ENCODE results near the gene CNKSR1.
"Not testable (repeated sequence)": the region's sequence is repeated elsewhere in the genome, so short reads cannot be mapped to it uniquely, and the experiment has no call there.

CNKSR1 gene

DNA sequence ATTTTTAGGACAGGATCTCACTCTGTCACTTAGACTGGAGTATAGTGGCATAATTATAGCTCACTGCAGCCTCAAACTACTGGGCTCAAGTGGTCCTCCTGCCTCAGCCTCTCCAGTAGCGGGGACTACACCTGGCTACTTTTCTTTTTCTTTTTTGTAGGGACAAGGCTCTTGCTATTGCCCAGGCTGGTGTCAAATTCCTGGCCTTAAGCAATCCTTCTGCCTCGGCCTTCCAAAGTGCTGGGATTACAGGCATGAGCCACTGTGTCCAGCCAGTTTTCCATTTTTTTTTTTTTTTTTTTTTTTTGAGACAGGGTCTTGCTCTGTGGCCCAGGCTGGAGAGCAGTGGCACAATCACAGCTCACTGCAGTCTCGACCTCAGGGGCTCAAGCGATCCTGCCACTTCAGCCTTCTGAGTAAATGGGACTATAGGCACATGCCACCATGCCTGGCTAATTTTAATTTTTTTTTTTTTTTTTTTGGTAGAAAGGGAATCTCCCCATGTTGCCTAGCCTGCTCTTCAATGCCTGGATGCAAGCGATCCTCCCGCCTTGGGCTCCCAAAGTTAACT, 36.1 kb downstream of the CNKSR1 start:
- H3K27ac ChIP-seq (ENCODE audit: low read depth, low read length) = no peak overlapping the region
- no peaks in the 10 kb centered on the region for H3K27me3 ChIP-seq (ENCODE audit: control insufficient read depth, insufficient read depth, low read length)
- no peaks in the 10 kb centered on the region for H3K4me1 ChIP-seq (ENCODE audit: control insufficient read depth, insufficient read depth, low read length)
- no peaks in the 10 kb centered on the region for H3K36me3 ChIP-seq (ENCODE audit: control insufficient read depth, insufficient read depth, low read length)
- H3K9ac ChIP-seq (ENCODE audit: low read depth, low read length) = no peak overlapping the region
- no peaks in the 10 kb centered on the region for H3K9me3 ChIP-seq (ENCODE audit: control insufficient read depth, insufficient read depth, low read length)
- no peak overlapping the region for H3K4me3 ChIP-seq (ENCODE audit: low read depth, low read length)

DNA sequence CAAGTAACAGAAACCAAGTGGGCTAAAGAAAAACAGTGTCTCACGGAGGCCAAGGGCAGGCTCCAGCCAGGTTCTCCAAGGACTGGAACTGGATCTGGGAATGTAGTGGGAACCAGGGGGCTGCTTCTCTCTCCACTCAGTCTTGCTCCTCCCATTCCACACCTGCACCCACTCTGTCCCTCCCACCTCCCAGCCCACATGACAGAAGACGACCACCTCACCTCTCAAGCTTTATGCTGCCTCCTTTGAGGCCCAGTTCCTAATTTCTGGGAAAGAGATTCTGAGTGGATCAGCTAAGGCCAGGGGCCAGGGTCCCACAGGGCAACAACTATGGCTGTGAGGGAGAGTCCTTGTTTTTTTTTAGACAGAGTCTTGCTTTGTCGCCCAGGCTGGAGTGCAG, 38.0 kb downstream of the CNKSR1 start:
- H3K36me3 ChIP-seq (ENCODE audit: control insufficient read depth, insufficient read depth, low read length) = no peaks in the 10 kb centered on the region

DNA sequence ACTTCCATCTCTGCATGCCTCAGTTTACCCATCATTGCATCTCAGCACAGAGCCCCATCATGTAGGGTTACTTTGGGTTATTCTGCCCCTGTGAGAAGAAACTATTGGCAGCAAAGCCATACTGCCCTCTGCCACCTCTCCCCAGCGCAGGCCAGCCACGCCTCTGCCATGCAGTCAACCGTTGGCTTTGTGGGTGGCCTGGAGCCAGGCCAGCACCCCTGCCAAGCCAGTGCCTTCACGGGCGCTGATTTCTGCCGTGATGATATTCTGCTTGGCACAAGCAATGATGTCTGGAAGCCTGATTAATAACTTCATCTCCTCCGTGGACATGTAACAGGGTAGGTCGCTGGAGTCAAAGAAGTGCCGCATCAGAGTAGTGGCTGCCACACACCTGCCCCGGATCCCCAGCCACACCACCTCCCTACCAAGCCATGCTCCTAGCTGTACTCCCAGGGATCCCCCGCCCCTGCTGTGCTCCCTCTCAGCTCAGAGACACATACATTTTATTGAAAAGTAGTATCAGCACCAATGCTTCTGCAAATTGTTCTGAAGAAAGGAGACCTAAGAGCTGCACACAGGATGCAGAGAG, 41.7 kb downstream of the CNKSR1 start:
- H3K9me3 ChIP-seq (ENCODE audit: control insufficient read depth, insufficient read depth, low read length) = no peaks in the 10 kb centered on the region
- no peak overlapping the region for H3K9ac ChIP-seq (ENCODE audit: low read depth, low read length)
- no peaks in the 10 kb centered on the region for H3K36me3 ChIP-seq (ENCODE audit: control insufficient read depth, insufficient read depth, low read length)
- no peak overlapping the region for H3K4me3 ChIP-seq (ENCODE audit: low read depth, low read length)
- no peak overlapping the region for H3K27ac ChIP-seq (ENCODE audit: low read depth, low read length)
- H3K4me1 ChIP-seq (ENCODE audit: control insufficient read depth, insufficient read depth, low read length) = peaks cover 7% of the 10 kb centered on the region; the same call in 1 of the 2 replicates
- peaks cover 41% of the 10 kb centered on the region for H3K27me3 ChIP-seq (ENCODE audit: control insufficient read depth, insufficient read depth, low read length)

More for the DNA sequence above, 38.0 kb downstream of the CNKSR1 start:
- Histone ChIP-seq H3K4me3 (ENCODE audit: low read depth, low read length) (no peak overlapping the region), H3K27ac (ENCODE audit: low read depth, low read length) (no peak overlapping the region), H3K9ac (ENCODE audit: low read depth, low read length) (no peak overlapping the region), H3K27me3 (ENCODE audit: control insufficient read depth, insufficient read depth, low read length) (peaks cover 6% of the 10 kb centered on the region), H3K4me1 (ENCODE audit: control insufficient read depth, insufficient read depth, low read length) (peaks cover 3% of the 10 kb centered on the region; the same call in 1 of the 2 replicates), H3K9me3 (ENCODE audit: control insufficient read depth, insufficient read depth, low read length) (no peaks in the 10 kb centered on the region)

DNA sequence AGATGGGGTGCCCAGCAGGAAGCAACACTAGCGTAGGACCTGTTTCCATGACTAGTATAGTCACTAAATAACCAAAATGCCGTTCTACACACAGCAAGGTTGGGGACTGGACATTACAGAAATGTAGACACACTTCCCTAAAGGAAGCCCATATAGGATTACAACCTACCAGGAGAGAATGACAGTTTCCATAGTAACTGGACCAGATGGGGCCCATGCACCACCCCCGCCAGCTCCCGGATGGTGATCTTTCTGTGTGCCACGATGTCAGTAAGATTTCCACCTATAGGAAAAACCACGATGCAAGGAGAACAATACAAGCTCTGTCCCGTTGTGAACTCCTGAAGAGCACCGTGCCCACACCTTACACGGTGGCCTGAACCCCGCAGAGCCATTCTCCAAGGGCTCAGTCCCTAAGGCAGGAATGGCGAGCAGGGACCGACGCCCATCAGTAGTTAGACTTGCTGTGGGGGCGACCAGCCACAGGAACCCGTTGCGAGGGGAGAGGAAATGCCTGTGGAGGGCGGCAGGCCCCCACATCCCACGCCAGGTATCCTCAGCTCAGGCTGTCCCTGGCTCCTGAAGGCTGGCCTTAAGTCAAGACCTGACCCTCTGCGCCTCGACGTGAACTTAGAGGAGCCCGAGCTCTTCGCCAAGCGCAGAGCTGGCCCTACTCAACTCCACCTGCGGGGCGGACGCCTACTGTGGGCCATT, 43.1 kb downstream of the CNKSR1 start:
- Histone ChIP-seq H3K9me3 (ENCODE audit: control insufficient read depth, insufficient read depth, low read length) (no peaks in the 10 kb centered on the region), H3K4me1 (ENCODE audit: control insufficient read depth, insufficient read depth, low read length) (peaks cover 7% of the 10 kb centered on the region; the same call in 1 of the 2 replicates), H3K27me3 (ENCODE audit: control insufficient read depth, insufficient read depth, low read length) (peaks cover 53% of the 10 kb centered on the region), H3K27ac (ENCODE audit: low read depth, low read length) (no peak overlapping the region), H3K4me3 (ENCODE audit: low read depth, low read length) (no peak overlapping the region), H3K9ac (ENCODE audit: low read depth, low read length) (no peak overlapping the region), H3K36me3 (ENCODE audit: control insufficient read depth, insufficient read depth, low read length) (no peaks in the 10 kb centered on the region)

DNA sequence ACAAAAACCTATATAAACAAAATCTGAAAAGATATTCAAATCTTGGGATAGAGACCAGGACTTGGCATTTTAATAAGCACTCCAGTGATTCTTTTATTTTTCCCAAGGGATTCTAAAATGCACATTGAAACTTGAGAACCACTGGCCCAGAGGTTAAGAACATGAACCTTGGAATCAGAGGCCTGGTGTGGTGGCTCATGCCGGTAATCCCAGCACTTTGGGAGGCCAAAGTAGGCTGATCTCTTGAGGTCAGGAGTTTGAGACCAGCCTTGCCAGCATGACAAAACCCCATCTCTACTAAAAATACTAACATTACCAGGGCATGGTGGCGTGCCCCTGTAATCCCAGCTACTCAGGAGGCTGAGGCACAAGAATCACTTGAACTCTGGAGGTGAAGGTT, 43.8 kb downstream of the CNKSR1 start:
- H3K4me1 ChIP-seq (ENCODE audit: control insufficient read depth, insufficient read depth, low read length) = peaks cover 7% of the 10 kb centered on the region; the same call in 1 of the 2 replicates
- peaks cover 61% of the 10 kb centered on the region for H3K27me3 ChIP-seq (ENCODE audit: control insufficient read depth, insufficient read depth, low read length)
- no peak overlapping the region for H3K9ac ChIP-seq (ENCODE audit: low read depth, low read length)

DNA sequence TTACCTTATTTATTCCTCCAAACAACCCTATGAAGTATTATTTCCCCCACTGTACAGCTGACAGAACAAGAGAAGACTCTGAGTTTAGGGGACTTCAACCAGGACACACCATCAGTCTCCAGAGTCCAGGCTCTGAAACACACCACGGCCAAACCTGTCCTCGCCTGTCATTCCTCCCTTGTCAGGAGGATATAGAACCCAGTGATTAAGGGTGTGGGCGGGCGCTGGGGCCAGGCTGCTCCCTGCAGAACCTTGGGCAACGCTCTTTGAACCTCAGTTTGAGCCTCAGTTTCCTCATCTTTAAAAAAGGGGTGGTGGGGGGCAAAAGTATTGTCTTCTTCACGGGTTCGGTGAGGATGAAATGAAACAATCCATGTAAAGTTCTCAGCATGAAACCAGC, 47.3 kb downstream of the CNKSR1 start:
- Histone ChIP-seq H3K4me3 (ENCODE audit: low read depth, low read length) (no peak overlapping the region), H3K27ac (ENCODE audit: low read depth, low read length) (no peak overlapping the region), H3K9ac (ENCODE audit: low read depth, low read length) (no peak overlapping the region), H3K36me3 (ENCODE audit: control insufficient read depth, insufficient read depth, low read length) (no peaks in the 10 kb centered on the region), H3K4me1 (ENCODE audit: control insufficient read depth, insufficient read depth, low read length) (peaks cover 7% of the 10 kb centered on the region; the same call in 1 of the 2 replicates), H3K9me3 (ENCODE audit: control insufficient read depth, insufficient read depth, low read length) (no peaks in the 10 kb centered on the region), H3K27me3 (ENCODE audit: control insufficient read depth, insufficient read depth, low read length) (peaks cover 75% of the 10 kb centered on the region)

More for the DNA sequence above, 43.8 kb downstream of the CNKSR1 start:
- no peaks in the 10 kb centered on the region for H3K36me3 ChIP-seq (ENCODE audit: control insufficient read depth, insufficient read depth, low read length)
- H3K27ac ChIP-seq (ENCODE audit: low read depth, low read length) = no peak overlapping the region
- H3K4me3 ChIP-seq (ENCODE audit: low read depth, low read length) = no peak overlapping the region
- H3K9me3 ChIP-seq (ENCODE audit: control insufficient read depth, insufficient read depth, low read length) = no peaks in the 10 kb centered on the region

DNA sequence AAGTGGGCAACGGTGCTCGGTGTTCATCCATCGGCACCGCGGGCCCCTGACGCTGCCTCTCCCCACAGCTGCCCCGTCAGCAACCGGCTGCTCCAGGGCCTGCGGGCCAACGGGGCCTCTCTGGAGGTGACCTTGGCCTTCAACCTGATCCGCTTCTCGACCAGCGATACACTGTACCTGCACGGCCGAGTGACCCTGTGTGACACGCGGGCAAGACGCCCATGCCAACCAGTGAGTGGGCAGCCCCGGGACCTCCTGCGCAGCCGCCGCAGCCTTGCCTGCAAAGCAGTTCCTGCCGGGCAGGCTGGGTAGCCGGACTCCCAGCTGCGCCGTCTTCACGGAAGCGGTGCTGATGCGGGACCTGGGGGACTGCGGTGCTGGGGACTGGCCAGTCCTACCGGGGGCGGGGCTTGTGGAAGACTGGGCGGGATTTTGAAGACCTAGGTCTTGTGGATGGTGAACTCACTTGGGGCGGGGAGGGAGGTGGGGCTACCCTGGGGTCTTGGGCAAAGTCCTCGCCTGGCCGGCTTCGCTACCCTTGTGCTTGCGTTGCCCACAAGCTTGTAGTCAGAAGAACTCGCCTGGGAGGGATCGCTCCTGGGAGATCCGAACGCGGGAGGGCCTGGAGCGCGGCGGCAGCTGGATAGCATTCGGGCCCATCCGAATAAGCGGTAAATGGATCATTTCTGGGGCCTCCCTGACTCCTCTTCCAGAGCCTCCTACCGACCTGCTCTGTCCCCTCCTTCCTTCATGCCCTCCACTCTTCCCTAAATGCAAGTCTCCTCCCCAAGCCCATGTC, 47.9 kb downstream of the CNKSR1 start:
- H3K9me3 ChIP-seq (ENCODE audit: control insufficient read depth, insufficient read depth, low read length) = no peaks in the 10 kb centered on the region
- no peak overlapping the region for H3K27ac ChIP-seq (ENCODE audit: low read depth, low read length)
- peaks cover 4% of the 10 kb centered on the region; the same call in 1 of the 2 replicates for H3K4me1 ChIP-seq (ENCODE audit: control insufficient read depth, insufficient read depth, low read length)
- no peak overlapping the region for H3K9ac ChIP-seq (ENCODE audit: low read depth, low read length)
- H3K27me3 ChIP-seq (ENCODE audit: control insufficient read depth, insufficient read depth, low read length) = peaks cover 69% of the 10 kb centered on the region
- H3K4me3 ChIP-seq (ENCODE audit: low read depth, low read length) = peak overlapping the region; percentile 68
- no peaks in the 10 kb centered on the region for H3K36me3 ChIP-seq (ENCODE audit: control insufficient read depth, insufficient read depth, low read length)

DNA sequence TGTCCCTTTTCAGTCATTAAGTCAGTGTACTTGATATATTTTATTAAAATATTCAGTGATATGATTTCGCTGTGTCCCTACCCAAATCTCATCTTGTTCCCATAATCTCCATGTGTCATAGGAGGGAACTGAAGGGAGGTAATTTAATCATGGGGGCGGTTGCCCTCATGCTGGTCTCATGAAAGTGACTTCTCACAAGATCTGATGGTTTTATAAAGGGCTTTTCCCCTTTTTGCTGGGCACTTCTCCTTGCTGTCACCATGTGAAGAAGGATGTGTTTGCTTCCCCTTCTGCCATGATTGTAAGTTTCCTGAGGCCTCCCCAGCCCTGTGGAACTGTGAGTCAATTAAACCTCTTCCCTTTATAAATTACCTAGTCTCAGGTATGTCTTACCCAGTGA, 53.4 kb downstream of the CNKSR1 start:
- not testable (repeated sequence) for H3K9me3 ChIP-seq (ENCODE audit: control insufficient read depth, insufficient read depth, low read length); H3K36me3 ChIP-seq (ENCODE audit: control insufficient read depth, insufficient read depth, low read length); H3K4me1 ChIP-seq (ENCODE audit: control insufficient read depth, insufficient read depth, low read length); H3K4me3 ChIP-seq (ENCODE audit: low read depth, low read length); H3K27ac ChIP-seq (ENCODE audit: low read depth, low read length); H3K9ac ChIP-seq (ENCODE audit: low read depth, low read length)
- peaks cover 18% of the 10 kb centered on the region for H3K27me3 ChIP-seq (ENCODE audit: control insufficient read depth, insufficient read depth, low read length)

DNA sequence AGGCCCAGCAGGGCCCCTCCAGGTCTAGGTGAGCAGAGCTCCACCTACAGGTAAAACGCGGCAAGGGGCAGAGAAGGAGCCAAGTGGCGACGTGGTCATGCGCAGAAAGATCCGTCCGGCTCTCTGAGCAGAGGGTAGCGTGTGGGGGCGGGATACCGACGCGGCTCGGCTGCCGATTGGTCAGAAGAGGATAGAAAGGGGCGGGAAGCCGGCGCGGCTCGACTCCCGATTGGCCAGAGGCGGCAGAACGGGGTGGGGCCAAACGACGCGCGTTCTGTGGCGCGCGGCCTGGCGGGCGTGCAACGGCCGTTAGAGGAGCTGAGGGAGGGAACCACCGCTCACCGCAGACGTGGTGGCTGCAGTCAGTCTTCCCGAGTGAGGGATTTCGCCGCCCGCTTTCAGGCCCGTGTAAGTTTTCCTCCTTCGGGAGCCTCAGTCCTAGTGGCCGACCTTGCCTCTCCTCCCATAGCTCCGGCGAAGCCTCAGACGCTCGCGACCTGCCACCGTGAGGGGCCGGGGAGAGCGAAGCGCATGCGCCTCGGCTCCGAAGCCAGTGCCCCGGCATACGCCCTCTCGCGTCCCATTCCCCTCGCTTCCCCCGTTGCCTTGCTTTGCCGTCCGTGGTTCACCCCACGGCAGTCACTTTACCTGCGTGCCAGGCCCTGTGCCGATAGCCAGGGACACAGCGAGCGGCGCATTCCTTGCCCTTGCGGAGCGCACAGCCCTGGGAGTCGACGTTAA, 56.8 kb downstream of the CNKSR1 start, which contains the start of gene CEP85:
Gene CEP85, plus strand, starts transcription at position 298 of the 741 bp plus-strand sequence. CDS start 5,584 bp downstream, outside the sequence.
- Histone ChIP-seq H3K4me1 (ENCODE audit: control insufficient read depth, insufficient read depth, low read length) (no peaks in the 10 kb centered on the region), H3K27me3 (ENCODE audit: control insufficient read depth, insufficient read depth, low read length) (no peaks in the 10 kb centered on the region), H3K9ac (ENCODE audit: low read depth, low read length) (peak within 1 kb of the TSS; percentile 83), H3K9me3 (ENCODE audit: control insufficient read depth, insufficient read depth, low read length) (no peaks in the 10 kb centered on the region), H3K4me3 (ENCODE audit: low read depth, low read length) (peak within 1 kb of the TSS; percentile 100), H3K27ac (ENCODE audit: low read depth, low read length) (peak within 1 kb of the TSS; percentile 81), H3K36me3 (ENCODE audit: control insufficient read depth, insufficient read depth, low read length) (0 out of 2 replicates have a peak, but pooled peaks cover 5% of the 10 kb centered on the region)

DNA sequence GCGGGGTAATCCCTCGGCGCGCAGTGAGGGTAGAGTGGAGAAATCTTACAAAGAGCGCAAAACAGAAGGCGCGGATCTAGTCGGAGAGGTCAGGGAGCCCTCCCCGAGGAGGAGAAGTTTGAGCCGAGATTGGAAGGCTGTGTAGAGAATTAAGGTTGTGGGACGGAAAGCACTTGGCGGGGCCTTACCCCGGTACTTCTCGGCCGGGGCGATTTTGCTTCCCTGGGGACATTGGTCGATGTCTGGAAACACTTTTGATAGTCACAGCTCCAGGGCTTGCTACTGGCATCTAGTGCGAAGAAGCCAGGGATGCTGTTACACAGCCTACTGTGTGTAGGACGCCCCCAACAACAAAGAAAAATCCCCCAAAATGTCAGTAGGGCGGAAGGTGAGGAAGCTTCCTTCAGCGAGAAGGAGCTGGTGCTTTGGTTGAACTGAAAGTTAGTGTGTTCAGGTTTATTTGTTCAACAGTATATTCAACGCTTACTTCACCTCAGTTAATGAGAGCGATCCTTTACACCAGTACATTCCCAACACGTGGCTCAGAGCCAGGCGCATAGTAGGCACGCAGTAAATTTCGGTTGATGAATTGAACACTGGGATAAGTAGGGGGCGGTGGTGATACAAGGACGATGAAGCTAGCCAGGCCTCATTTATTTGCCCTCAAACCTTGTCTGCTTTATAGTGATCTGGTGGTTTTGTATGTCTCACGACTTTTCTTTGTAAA, 57.5 kb downstream of the CNKSR1 start:
- no peaks in the 10 kb centered on the region for H3K27me3 ChIP-seq (ENCODE audit: control insufficient read depth, insufficient read depth, low read length)
- peak overlapping the region; percentile 81 for H3K27ac ChIP-seq (ENCODE audit: low read depth, low read length)
- peak overlapping the region; percentile 83 for H3K9ac ChIP-seq (ENCODE audit: low read depth, low read length)
- H3K4me3 ChIP-seq (ENCODE audit: low read depth, low read length) = peak overlapping the region; percentile 100
- no peaks in the 10 kb centered on the region for H3K4me1 ChIP-seq (ENCODE audit: control insufficient read depth, insufficient read depth, low read length)
- no peaks in the 10 kb centered on the region for H3K9me3 ChIP-seq (ENCODE audit: control insufficient read depth, insufficient read depth, low read length)
- peaks cover 8% of the 10 kb centered on the region; the same call in 1 of the 2 replicates for H3K36me3 ChIP-seq (ENCODE audit: control insufficient read depth, insufficient read depth, low read length)
